ENCODE data around the gene PGBD2. TPM values are rescaled to one million over a fixed set of nuclear protein-coding genes. Genes with fewer than 3 reads are reported as not detected.

PGBD2 gene
- total and polyA plus RNA-seq, 2 of the 13 experiments (the other 11 are each of a cell fraction or from before 2014, with no cell fraction given) = 6.0 to 7.4 TPM

GRCh38 chr1:248872752-248873408 lies 33.2 kb upstream of the PGBD2 start (continued):
- TF ChIP-seq ZNF781 (CRISPR knock-in tag; IDR thresholded peaks at IDR 0.05; ENCODE audit: borderline replicate concordance, not compliant biosample characterization) = no peak
- TF ChIP-seq ZNF878 (CRISPR knock-in tag; IDR thresholded peaks at IDR 0.05) = peak; percentile 58; the same call in 1 of the 2 replicates
- TF ChIP-seq MTA3 (CRISPR knock-in tag; IDR thresholded peaks at IDR 0.05) = no peak
- TF ChIP-seq ZNF280D (CRISPR knock-in tag; IDR thresholded peaks at IDR 0.05) = peak; percentile 87
- TF ChIP-seq BCL6 (CRISPR knock-in tag; IDR thresholded peaks at IDR 0.05) = no peak
- peak; percentile 65 for TF ChIP-seq TGIF2 (CRISPR knock-in tag; IDR thresholded peaks at IDR 0.05)
- TF ChIP-seq POLR2A (IDR thresholded peaks at IDR 0.05; ENCODE audit: insufficient read depth in 1 of 2, low read depth in 2 of 2, low read length in 2 of 2) = peak in 1 of 2 experiments; percentile 45; a peak in 1 of 4 replicates
- no peak for TF ChIP-seq THAP9 (CRISPR knock-in tag; IDR thresholded peaks at IDR 0.05; ENCODE audit: borderline replicate concordance)
- TF ChIP-seq ZNF20 (CRISPR knock-in tag; IDR thresholded peaks at IDR 0.05) = no peak
- no peak for TF ChIP-seq ZNF512B (CRISPR knock-in tag; IDR thresholded peaks at IDR 0.05; ENCODE audit: borderline replicate concordance)
- TF ChIP-seq SMAD3 (CRISPR knock-in tag; IDR thresholded peaks at IDR 0.05) = no peak
- TF ChIP-seq ZNF674 (CRISPR knock-in tag; IDR thresholded peaks at IDR 0.05; ENCODE audit: low read depth) = 0 out of 2 replicates have a peak, but pooled peaks have one; percentile 50
- TF ChIP-seq CREBL2 (CRISPR knock-in tag; IDR thresholded peaks at IDR 0.05; ENCODE audit: borderline replicate concordance) = peak; percentile 7; the same call in 1 of the 2 replicates
- 0 out of 2 replicates have a peak, but pooled peaks have one; percentile 25 for TF ChIP-seq ZBTB7A (CRISPR knock-in tag; IDR thresholded peaks at IDR 0.05)
- 0 out of 2 replicates have a peak, but pooled peaks have one; percentile 8 for TF ChIP-seq ZNF280B (CRISPR knock-in tag; IDR thresholded peaks at IDR 0.05; ENCODE audit: borderline replicate concordance)
- no peak for TF ChIP-seq KLF13 (CRISPR knock-in tag; IDR thresholded peaks at IDR 0.05)

Data from HepG2 (cell line).